NCI-H1092 treated with DMSO at 0.1 percent for 48 hours (cell line): ENCODE measurements around the gene GPR137.
"Not testable (repeated sequence)": the region's sequence is repeated elsewhere in the genome, so short reads cannot be mapped to it uniquely, and the experiment has no call there.

Experiments used
- DNase-seq: peaks from one replicate; lab custom pipeline; 2025; lab: John Stamatoyannopoulos, UW

GPR137 gene, protein sequence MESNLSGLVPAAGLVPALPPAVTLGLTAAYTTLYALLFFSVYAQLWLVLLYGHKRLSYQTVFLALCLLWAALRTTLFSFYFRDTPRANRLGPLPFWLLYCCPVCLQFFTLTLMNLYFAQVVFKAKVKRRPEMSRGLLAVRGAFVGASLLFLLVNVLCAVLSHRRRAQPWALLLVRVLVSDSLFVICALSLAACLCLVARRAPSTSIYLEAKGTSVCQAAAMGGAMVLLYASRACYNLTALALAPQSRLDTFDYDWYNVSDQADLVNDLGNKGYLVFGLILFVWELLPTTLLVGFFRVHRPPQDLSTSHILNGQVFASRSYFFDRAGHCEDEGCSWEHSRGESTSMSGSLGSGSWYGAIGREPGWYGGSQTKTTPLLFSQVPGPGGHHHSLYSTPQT

DNA sequence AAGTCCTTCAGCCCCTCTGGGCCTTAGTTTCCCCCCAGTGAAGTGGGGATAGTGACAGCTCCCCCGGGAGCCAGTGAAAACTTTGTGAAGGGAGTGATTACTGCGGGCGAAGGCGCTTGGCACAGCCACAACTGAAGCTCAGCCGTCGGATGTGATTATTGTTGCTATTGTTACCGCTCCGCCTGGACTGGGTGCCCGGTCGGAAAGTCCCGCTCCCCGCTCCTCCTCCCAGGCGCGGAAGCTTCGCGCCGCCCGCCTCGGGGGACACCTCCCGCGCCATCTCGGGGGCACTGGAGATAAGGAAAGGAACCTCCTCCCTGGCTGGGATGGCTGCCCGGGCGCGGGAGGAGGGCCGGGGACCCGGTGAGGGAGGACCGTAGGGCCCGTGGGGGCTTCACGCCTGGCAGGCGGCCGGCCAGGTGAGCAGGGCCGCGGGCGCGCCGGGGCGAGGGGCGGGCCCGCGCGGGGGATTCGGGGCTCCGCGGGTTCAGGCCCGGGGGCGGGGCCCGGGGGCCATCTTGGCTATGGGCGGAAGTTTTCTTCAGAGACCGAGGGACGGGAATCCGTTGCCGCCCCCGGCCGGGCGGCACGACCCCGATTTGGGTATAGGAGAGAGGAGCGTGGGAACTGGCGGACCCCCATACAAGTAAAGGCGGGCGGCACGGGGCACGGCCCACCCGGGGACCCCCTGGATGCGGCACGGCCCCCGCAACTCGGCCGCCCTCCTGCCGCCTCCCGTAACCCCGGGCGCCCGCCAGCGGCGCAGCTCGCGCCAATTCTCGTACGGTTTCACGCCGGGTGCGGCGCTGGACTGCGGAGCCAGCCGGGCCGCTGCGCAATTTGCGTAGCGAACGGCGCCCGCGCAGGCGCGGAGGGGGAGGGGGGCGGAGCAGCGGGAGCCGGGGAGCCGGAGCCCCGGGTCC lies at the start of gene GPR137:
Gene GPR137 (plus strand): TSS at position 887 of the 923 bp plus-strand sequence. CDS start 677 bp downstream, outside the sequence.
- DNase-seq = peak; percentile 87

DNA sequence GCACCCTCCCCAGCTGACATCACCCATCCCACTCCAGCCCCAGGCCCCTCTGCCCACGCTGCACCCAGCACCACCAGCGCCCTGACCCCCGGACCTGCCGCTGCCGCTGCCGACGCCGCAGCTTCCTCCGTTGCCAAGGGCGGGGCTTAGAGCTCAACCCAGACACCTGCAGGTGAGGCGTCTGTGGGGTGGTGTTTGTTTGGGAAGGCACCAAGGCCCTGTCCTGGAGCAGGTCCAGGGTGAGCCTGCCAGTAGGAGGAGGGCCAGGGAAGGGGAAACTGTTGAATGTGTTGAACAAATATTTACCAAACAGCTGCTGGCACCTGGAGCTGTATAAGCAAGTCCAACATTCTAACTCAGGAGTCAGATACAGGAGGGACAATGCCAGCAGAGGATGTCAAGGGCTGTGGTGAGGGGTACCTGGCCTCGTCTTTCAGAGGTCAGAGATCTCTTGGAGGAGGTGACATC lies 48.1 kb upstream of the GPR137 start:
- peak; percentile 94 for DNase-seq

DNA sequence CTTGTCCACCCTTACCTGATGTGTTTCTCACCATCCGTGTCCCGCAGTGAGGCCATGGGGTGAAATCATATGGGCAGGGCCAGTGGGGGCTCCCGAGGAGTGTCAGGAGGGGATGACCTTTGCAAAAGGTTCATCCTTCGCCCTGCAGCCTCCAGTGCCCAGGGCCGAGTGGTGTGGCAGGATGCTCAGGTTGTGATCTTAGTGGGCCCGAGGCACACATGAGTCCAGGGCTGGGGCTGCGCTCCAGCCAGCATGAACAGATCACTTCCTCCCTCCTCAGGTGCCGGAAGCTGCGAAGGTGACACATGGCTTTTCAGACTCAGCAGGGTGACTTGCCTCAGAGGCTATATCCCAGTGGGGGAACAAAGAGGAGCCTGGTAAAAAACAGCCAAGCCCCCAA lies 47.6 kb upstream of the GPR137 start:
- no peak for DNase-seq

DNA sequence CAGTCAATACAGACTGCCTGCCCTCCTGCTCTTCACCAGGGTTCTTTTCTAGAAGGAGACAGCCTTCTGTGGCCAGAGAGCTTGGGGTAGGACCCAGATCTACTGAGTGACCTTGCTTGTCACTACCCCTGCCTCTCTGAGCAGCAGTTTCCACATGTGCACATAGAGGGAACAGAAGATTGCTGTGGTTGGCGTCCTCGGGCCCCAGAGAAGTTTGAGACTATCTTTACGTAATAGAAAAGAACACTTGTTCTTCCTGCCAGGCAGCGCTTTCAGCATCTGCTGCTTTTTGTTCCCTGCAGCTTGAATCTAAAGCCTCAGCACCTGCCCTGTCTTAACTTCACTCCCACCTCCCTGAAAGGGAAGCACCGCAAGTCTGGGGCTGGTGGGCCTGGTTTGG lies 46.6 kb upstream of the GPR137 start:
- no peak for DNase-seq

DNA sequence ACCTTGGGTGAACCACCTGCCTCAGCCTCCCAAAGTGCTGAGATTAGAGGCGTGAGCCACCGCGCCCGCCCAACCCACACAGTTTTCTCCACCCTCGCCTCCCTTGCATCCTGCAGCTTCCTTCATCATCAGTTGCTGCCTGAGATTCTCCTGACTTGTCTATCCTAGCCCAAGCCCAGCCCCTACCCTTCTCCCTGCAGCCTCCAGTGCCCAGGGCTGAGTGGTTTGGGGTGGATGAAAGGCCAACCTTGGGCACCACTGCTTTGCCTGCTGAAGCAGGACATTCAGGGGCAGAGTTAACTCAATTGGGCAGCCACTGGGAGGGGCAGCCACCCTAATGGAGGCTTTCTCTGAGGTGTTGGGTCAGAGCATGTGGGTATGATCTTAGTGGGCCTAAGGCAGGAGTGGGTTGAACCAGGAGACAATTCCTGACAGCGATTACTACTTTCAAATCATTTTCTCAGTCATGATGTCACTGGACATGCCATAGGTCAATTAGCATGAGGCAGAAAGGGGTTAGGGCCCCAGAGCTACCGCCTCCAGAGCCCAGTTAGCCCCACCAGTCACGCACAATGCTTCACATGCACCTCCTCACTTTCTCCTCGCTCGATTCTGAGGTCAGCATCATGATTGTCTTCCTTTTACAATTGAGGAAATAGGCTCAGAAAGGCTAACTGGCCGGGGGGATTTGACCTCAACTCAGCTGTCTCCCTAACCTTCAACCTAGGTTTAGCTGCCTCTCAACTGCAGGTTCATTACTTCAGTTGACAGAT lies 45.8 kb upstream of the GPR137 start:
- DNase-seq = no peak

DNA sequence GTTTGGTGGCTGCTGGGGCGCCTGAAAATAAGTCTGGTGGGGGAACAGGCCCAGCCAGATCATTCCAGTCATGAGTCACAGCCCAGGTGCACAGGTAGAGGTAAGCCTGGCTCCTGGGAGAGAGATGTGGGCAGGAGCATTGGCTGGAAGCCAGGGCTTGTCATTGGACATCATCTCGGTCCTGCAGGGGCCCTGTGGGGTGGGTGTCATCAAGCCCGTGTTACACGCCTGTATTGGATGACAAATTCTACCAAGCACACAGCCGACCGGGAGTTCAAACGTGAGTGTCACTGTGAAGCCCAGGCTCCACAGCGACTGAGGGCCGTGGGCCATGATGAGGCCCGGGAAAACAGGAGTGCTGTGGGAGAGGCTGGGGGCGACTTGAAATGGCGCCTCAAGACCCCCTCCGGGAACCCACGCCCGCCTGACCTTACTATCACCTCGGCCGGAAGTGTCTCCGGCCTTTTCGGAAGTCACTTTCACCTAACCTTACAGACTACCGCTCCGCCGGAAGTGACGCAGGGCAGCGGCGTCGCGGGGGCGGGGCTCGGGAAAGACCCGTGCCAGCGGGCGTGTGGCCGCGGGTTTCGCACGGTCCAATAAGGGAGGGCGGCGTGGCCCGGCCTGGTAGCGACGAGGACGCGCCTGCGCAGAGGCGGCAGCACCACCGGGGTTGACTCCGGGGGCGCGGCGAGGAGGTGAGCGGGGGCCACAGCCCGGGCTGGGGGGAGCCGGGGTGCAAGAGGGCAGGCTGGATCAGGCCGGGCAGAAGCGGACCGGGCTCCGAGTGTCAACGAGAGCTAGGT lies 45.0 kb upstream of the GPR137 start, which contains the start of gene FKBP2:
Gene FKBP2 (plus strand): TSS at position 661 of the 806 bp plus-strand sequence. CDS start 1,293 bp downstream, outside the sequence.
- peak; percentile 99 for DNase-seq

DNA sequence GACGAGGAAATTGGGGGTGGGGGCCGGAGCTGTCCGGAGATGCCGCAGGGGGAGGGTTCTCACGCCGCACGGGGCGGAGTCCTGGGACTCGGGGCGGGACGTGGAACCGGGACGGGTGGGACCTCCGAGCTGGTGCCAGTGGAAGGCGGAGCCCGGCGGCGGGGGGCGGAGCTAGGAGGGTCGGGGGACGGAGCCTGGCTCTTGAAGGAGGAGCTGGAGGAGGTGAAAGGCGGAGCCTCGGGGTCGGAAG lies 44.5 kb upstream of the GPR137 start:
- DNase-seq = peak; percentile 99

DNA sequence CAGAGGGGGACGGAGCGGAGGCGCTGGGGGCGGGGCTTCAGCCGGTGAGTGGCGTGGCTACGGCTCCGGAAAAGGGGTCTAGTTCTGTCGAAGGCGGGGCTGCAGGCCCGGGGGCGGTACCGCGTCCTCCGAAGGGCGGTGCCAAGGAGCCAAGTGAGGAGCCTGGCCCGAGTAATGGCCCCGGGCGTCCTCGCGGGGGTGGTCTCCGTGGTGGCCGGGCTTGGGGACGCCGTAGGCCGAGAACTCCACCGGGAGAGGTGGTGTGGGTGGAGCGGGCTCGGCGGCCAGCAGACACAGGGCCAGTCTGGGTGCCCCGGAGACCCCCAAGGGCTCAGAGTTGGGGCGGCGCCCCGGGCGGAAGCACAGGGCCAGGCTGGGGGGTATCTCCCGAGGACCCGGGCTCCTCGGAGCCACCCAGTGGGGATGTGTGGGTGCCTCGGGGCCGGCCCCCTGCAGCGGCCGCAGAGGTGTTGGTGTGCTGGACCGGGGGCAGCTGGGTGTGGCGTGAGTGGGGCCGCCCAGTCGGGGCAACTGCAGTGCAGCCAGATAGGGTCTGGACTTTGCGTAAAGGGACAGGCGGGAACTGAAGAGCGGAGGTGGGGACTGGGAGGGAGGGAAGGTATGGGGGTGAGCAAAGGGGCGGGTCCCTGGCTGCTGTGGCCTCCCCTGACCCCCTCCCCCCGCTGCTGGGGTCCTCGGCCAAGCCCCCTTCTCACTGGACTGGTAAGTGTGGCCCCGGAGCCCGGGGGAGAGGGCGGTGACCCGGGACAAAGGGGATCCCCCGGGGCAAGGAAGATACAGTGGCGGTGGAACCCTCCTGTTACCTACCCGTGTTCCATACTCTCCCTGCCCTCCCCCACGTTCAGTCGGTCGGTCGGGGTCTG lies 43.9 kb upstream of the GPR137 start:
- no peak for DNase-seq

DNA sequence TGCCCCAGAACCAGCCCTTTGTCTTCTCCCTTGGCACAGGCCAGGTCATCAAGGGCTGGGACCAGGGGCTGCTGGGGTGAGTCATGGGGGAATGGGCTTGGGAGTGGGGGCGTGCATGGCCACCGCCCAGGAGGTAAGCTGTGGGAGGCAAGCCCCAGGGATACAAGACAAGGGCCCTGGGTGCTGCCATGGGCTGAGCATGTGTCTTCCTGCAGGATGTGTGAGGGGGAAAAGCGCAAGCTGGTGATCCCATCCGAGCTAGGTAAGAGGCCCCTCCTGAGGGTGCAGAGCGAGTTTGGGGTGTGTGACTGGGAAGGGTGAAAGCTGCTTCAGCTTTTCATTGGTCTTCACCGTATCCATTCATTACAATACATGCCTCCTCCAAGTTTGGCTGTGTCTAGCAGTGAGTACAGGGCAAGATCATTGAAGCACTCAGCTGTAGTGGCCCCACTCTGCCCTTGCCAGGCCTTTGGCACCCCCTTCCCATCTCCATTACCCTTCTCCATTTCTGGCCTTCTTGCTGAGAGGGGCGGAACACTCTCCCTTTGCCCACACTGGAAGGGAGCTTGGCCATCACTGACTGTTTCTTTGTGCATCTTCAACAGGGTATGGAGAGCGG lies 42.3 kb upstream of the GPR137 start:
- DNase-seq = no peak

DNA sequence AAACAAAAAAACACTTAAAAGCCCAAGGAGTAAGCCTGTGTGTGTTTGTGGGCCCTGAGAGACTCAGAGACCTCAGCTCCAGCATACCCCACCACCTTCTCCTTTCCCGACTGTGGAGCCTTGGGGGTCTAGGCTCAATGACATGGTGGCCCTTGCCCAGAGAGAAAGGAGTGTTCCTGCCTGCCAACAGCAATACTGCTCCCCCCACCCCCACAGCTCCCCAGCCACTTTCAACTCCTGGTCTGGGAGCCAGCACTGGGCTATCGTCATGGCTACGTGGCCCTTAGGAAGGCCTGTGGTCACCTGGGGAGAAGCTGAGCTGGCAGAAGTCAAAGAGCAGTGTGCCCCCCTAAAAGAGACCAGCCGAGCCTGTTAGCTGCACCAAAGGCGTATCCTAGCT lies 41.5 kb upstream of the GPR137 start:
- no peak for DNase-seq

DNA sequence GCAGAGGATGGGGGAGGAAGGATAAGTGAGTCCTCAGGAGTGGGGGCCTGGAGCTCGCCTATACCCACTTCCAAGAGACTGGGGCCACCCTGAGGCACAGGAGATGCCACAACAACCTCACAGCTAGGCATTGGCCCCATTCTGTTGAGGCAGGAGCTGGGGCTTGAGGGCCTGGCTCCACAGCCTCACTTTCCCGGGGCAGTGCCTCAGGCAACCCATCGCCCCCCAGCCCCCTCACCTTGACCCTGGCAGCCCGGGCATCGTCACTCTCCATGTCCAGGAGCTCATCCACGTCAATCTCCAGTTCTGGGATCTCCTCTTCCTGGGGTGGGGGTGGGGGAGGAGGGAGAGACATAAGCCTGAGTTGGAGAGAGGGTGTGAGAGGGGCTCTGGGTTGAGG lies 40.7 kb upstream of the GPR137 start:
- no peak for DNase-seq

DNA sequence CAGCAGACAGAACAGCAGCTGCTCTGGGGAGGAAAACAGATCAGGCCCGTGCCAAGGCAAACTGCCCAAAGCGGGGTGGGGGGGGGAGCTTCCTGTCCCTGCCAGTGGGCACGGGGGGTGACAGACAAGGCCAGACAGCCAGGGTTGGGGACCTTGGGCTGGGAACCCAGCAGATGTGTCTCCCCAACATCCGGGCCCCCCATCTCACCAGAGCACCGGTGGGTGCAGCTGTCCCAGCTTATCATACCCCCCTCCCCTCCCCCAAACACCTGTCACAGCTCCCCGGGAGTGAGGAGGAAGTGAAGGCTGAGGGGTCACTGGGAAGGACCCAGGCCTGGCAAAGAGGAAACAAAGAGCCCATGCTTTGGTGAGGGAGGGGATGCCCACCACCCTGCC lies 40.2 kb upstream of the GPR137 start:
- peak; percentile 56 for DNase-seq

DNA sequence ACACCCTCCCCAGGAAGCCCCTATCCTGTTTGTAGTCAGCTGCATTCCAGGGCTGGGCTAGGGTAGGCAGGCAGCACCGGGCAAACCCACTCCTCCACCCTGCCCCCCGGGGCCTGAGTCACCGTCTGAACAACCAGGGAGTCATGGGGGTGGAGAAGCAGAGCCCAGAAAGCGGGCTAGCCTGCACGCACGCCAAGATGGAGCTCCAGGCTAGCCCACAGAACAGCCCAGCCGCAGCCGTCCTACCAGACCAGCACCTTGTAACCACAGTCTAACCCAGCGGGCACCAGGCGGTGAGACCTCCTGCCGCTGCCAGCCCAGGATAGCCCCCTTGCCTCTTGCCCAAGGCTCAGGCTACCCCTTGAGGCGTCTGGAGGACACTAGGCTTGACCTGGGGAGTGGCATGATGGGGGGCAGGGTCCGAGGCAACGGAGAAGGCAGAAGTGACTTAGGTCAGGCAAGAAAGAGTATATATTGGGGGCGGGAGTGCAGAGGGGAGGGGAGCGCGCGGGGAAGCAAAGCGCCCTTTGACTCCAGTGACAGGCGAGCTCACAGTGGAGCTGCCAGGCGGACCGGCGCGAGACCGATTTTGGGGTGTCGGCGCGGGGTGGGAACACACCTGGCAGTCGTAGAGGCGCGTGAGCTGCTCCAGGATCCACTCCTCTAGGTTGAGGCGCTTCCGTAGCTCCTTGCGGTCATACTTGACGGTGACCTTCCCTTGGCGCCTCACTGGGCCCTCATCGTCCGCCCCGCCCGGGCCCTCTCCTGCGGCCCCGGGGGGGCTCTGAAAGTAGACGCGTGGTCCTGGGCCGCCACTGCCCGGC lies 39.6 kb upstream of the GPR137 start:
- DNase-seq = peak; percentile 59

DNA sequence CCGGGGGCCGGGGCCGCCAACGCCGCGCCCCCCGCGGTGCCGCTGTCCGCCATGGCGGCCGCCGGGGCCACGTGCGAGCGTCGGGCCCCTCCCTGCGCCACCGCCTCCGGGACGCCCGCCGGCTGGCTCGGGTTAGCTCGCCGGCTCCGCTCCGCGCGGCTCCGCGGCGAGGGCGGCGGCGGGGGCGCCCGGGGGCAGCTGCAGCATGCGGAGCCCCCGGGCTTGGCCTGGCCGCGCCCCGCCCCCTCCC lies 39.1 kb upstream of the GPR137 start:
- DNase-seq = not testable (repeated sequence)

DNA sequence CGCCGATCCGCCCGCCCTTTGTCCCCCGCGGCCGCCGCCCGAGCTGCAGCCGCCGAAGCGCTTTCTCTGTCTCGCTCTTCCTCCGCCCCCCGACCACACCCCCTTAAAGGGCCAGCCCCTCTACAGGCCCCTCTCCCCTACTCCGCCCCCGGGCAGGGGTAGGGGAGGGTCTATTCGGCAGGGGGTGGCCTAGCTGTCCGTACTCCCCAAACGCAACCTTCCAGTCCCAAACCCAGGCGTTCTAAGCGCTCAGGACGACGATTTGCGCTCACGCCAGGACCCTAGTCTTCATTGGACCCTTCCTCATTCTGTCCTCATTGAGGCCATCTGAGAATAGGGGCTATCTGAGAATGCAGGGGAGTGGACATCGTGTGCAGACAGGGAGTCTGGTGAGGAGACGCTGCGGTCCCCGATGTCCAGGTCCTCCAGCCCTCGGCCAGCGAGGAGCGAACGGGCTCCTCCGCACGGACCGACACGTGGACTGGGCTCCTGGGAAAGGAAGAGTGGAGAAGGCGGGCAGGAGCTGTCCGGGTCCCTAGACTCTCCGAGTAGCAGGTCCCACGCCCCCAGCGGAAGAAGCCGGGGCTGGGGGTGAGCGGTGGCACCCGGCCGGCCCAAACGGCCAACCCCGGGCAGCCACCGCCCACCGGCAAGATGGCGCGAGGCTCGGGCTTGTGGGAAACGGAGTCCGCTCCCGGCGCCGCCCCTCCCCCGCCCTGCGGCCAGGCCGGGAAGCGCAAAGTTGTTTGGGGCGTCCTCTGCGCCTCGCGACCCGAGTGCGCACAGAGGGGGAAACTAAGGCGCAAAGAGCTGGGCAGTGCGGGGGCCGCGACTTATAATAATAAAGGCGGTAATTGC lies 38.5 kb upstream of the GPR137 start, which contains the start of gene PPP1R14B:
Gene PPP1R14B (minus strand): TSS at position 73 of the 858 bp plus-strand sequence. CDS start 270 bp downstream, outside the sequence.
- peak; percentile 85 for DNase-seq

DNA sequence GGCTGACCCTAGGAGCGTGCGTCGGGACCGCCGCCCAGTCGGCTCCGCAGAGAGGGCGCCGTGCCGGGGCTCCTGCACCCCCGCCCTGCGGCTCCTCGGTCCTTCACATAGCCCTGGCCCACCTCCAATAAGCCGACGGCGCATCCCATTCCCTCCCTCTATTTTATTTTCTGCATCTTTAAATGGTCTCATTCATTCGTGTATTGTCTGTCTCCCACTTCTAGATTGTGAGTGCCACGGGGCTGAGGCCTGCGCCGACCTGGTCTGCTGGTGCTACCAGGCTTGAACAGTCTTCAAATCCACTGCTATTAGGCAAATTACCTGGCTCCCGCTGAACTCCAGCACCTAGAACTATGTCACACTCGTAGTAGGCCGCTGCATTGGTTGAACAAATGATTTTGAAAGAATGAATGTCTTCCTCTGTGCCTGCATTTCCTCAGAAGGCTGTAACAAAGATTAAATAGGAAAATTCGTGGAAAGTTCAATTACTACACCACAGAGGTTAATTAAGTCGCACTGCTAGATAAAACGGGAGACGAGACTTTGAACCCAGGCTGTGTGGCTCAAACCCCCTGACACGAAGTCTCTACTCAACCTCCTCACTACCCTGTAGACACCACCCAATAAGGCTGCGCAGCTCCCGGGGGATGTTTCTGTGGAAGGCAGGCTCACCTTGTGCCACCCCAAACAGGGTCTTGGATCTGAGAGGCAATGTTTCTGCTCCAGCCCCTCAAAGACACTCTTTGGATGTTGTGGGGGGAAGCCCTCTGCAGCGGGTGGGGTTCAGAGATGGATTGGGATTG lies 37.7 kb upstream of the GPR137 start:
- DNase-seq = no peak

DNA sequence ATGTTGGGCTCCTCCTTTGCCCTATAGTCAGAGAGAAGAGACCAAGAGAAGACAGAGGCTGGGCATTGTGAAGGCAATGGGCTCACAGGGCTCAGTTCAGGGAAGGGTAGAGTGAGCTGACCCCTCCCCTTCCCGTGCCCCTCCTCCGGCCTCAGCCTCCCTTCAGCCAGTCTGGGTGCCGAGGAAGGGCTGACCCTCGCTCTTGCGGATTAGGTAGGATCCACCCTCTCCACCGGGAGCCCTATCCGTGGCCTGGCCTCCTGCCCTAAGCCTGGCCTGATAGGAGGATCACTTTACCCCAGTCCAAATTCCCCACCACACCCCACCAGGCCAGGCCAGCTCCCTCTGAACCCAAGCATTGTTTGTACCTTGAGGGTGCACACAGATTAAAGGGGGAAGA lies 37.1 kb upstream of the GPR137 start:
- no peak for DNase-seq
